Measurements from ENCODE around the gene ESM1.
"Not testable (repeated sequence)": the region's sequence is repeated elsewhere in the genome, so short reads cannot be mapped to it uniquely, and the experiment has no call there.

ESM1 gene

DNA sequence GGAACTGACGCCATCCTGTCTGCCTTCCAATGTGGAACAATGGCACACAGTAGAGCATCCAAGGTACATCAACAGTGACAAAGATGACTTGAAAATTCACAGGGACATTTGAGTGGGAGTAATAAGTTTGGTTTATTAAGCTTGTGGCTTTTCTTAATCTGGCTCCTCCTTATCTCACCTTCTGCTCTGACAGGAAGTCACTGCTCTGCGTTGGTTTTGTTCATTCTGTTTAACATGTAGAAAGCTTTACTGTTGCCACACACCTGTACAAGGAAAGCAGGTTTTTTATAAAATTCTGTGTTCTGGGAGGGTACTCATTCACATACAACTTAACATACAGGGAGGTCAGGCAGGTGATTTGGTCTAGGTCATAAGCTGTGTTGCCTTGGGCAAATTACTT lies 37.1 kb upstream of the ESM1 start:
- no peak for DNase-seq (ENCODE audit: extremely low read depth, low read depth)
- TF ChIP-seq, protein P1, sequence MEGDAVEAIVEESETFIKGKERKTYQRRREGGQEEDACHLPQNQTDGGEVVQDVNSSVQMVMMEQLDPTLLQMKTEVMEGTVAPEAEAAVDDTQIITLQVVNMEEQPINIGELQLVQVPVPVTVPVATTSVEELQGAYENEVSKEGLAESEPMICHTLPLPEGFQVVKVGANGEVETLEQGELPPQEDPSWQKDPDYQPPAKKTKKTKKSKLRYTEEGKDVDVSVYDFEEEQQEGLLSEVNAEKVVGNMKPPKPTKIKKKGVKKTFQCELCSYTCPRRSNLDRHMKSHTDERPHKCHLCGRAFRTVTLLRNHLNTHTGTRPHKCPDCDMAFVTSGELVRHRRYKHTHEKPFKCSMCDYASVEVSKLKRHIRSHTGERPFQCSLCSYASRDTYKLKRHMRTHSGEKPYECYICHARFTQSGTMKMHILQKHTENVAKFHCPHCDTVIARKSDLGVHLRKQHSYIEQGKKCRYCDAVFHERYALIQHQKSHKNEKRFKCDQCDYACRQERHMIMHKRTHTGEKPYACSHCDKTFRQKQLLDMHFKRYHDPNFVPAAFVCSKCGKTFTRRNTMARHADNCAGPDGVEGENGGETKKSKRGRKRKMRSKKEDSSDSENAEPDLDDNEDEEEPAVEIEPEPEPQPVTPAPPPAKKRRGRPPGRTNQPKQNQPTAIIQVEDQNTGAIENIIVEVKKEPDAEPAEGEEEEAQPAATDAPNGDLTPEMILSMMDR (IDR thresholded peaks at IDR 0.05; ENCODE audit: low read depth, low read length) = no peak

DNA sequence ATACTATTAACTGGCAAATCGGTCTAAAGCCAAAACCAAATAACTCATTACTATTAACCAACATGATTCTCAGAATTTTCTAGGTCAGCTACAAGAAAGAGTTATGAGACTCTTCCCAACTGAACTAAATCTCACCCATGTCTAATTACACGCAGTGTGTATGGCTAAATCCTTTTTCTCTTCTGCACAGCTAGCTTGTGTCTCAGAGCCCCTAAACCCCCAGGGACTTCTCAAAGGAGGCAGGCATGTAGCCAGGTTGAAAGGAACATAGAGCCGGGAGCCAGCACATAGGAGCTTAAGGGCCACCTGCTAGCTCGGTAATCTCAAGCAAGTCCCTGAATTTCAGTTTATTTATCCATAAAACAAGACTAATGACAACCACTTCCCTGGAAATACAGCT lies 36.4 kb upstream of the ESM1 start:
- TF ChIP-seq, protein P1 (IDR thresholded peaks at IDR 0.05; ENCODE audit: low read depth, low read length) = no peak
- DNase-seq (ENCODE audit: extremely low read depth, low read depth) = no peak

DNA sequence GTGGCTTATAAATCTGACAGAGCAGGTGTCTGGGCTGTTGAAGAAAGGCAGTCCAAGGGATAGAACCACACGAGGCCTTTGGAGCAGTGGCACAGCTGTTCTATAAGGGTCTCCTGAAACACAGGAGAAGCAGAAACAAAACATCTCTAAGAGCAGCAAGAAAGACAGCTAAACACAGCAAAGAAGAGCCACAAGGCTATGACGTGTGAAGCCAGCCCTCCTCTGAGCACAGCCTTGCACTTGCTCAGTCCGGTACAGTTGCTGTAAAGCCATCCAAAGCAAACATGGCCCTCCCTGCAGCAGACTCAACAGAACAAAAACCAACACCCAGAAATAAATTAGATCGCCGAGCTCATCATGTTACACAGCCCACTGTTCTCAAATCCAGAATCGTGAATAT lies 36.0 kb upstream of the ESM1 start:
- no peak for DNase-seq (ENCODE audit: extremely low read depth, low read depth)
- TF ChIP-seq, protein P1 (IDR thresholded peaks at IDR 0.05; ENCODE audit: low read depth, low read length) = no peak

DNA sequence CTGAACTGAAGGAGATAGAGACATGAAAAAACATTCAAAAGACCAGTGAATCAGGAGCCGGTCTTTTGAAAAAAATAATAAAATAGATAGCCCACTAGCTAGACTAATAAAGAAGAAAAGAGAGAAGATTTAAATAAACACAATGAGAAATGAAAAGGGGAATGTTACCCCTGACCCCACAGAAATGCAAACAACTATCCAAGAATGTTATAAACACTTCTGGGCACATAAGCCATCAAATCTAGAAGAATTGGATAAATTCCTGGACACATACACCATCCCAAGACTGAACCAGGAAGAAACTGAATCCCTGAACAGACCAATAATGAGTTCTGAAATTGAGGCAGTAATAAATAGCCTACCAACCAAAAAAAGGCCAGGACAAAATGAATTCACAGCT lies 24.8 kb upstream of the ESM1 start:
- DNase-seq (ENCODE audit: extremely low read depth, low read depth) = not testable (repeated sequence)

DNA sequence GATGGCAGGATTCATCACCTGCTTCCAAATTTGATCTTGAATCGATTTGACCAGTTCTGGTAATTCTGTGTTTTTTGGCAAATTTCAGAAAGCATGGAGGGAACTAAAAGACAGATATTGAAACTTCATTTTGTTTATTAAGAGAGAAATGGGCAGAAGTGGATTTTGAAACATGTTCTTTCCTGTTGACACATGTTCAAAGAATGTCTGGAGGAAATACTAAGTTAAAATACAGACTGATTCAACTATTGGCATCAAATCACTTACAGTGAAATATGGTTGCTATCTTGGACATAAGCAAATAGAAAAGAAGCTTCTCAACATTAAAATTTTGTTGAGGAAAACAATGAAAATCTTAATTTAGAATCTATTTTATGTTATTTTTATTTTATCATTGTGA lies 19.3 kb upstream of the ESM1 start:
- TF ChIP-seq, protein P1 (IDR thresholded peaks at IDR 0.05; ENCODE audit: low read depth, low read length) = no peak
- no peak for DNase-seq (ENCODE audit: extremely low read depth, low read depth)

DNA sequence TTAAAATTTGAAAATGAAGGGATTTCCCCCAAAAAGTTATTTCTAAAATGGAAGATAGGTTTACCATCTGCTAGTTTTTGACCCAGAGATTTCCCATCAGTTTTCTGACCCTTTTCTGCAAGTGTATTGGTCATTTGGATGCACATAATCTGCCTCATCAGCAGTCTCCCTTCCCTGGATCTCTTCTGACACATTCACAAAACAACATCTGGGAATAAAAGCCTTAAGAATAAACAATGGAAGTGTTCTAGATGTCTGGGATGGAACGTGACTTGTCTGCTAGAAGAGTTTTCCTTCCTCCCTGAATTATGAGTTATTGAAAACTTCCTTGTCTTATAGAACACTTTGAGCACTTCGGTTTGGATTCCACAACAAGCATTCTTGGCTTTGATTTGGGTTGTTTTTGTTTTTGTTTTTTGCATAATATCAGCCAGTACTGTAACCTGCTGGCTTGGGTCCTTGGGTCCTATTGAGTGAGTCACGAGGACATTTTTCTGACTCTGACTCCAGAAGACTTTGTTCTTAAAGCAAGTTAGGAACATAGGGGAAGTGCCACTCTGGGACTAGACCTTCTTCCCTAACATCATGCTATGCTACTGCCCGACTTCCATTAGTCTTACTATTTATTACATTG lies 18.2 kb upstream of the ESM1 start:
- TF ChIP-seq, protein P1 (IDR thresholded peaks at IDR 0.05; ENCODE audit: low read depth, low read length) = no peak
- DNase-seq (ENCODE audit: extremely low read depth, low read depth) = no peak

DNA sequence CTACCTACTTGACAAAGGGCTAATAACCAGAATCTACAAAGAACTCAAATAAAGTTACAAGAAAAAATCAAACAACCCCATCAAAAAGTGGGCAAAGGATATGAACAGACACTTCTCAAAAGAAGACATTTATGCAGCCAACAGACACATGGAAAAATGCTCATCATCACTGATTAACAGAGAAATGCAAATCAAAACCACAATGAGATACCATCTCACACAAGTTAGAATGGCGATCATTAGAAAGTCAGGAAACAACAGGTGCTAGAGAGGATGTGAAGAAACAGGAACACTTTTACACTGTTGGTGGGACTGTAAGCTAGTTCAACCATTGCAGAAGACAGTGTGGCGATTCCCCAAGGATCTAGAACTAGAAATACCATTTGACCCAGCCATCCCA lies 16.8 kb upstream of the ESM1 start:
- DNase-seq (ENCODE audit: extremely low read depth, low read depth) = not testable (repeated sequence)

DNA sequence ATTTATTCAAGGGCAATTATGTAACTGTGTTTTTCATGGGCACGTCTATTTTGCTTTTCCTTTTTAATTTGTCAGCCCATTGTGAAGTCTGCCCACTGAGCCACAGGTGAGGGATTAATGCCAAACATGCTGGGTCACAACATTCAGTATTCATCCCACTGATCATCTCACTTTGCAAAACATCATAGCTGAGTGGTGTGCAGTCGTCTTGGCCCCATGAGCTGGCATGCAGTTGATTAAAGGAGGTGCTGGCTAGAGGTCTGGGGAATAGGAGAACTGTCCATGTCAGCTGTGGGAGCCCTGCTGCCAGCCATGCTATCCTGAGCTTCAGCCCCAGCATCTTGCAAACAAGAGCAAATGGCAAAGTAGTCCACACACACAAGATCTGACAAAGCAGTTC lies 11.7 kb upstream of the ESM1 start:
- DNase-seq (ENCODE audit: extremely low read depth, low read depth) = no peak
- TF ChIP-seq, protein P1 (IDR thresholded peaks at IDR 0.05; ENCODE audit: low read depth, low read length) = no peak
